Peyer's patch (tissue), 4 donors: ENCODE measurements around the gene ARFGAP3.

Experiments used
- CTCF ChIP-seq, 6 experiments: fragments of 450-650 bp in 4 of 6; fragments of 200-600 bp in 2 of 6; sonication (generic) in 1 of 6; IDR thresholded peaks; one replicate each; pipeline ENCODE4 v1.5.1; 2017 to 2019; ENCODE audit warnings: antibody characterized with exemption in 6 of 6, mild to moderate bottlenecking in 3 of 6, moderate library complexity in 1 of 6
- POLR2A ChIP-seq, 2 donors: fragments of 450-650 bp; IDR thresholded peaks; one replicate each; pipeline ENCODE4 v1.5.1; 2017; ENCODE audit warnings: antibody characterized with exemption in 2 of 2, mild to moderate bottlenecking in 2 of 2, moderate library complexity in 2 of 2

GRCh38 chr22:42792453-42792908 is 64.6 kb downstream of the ARFGAP3 start:
- TF ChIP-seq CTCF (IDR thresholded peaks at IDR 0.05) (no peak), POLR2A (IDR thresholded peaks at IDR 0.05) (no peak)
